Measurements from ENCODE around the gene TMEM8B.

DNA sequence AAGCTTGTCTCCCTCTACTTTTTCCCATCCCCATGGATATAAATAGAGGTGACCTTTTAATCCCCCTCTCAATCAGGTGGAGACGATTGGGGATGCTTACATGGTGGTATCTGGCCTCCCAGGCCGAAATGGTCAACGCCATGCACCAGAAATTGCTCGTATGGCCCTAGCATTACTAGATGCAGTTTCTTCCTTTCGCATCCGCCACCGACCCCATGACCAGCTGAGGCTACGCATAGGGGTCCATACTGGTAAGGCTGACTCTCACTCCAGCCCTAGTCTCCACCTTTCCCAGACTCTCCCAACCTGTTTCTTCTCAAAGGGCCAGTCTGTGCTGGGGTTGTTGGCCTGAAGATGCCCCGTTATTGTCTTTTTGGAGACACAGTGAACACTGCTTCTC is 20.6 kb upstream of the TMEM8B start:
- TF ChIP-seq, protein P1, sequence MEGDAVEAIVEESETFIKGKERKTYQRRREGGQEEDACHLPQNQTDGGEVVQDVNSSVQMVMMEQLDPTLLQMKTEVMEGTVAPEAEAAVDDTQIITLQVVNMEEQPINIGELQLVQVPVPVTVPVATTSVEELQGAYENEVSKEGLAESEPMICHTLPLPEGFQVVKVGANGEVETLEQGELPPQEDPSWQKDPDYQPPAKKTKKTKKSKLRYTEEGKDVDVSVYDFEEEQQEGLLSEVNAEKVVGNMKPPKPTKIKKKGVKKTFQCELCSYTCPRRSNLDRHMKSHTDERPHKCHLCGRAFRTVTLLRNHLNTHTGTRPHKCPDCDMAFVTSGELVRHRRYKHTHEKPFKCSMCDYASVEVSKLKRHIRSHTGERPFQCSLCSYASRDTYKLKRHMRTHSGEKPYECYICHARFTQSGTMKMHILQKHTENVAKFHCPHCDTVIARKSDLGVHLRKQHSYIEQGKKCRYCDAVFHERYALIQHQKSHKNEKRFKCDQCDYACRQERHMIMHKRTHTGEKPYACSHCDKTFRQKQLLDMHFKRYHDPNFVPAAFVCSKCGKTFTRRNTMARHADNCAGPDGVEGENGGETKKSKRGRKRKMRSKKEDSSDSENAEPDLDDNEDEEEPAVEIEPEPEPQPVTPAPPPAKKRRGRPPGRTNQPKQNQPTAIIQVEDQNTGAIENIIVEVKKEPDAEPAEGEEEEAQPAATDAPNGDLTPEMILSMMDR (IDR thresholded peaks at IDR 0.05; ENCODE audit: low read depth, low read length, poor library complexity, severe bottlenecking): no peak
- no peak for TF ChIP-seq EZH2phosphoT487 (IDR thresholded peaks at IDR 0.05; ENCODE audit: borderline replicate concordance, low read length)

All from DOHH2 (cell line).